ENCODE data around the gene ASXL3.

The ASXL3 gene

DNA sequence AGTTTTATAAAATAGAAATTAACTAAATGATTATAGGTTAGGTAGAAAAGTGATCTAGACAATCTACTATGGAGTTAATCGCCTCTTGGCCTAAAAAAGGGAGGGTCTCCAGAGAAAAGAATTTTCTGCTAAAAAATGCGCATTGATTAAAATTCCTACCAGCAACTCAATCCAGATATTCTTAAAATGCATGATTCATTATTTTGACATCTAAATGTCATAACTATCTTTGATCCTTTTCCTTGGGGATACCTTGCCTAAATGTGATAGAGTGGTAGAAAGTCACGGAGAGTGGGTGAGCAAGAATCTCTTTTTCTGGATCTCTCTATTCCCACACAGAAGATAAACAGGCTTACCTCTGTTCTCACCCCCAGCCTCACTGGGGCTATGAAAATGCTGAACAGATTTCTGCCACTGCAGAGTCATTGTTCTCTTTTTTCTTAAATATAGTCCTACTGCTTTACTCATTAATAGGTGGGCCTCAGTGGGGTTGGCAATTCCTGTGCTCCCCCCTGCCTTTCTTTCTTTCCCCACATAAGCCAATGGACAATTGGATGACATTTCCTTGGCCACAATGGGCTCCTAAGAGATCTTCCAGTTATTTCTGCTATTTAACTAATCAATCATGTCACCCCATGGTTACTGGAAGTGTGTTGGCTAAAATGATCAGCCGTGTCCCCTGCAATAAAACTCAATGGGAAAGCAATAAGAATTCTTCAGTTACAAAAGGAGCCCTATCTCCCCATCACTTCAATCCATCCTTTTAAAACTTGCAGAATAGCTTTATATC is 5.8 kb upstream of the ASXL3 start:
- no peak for DNase-seq (ENCODE audit: low read depth)
- TF ChIP-seq, protein P1, sequence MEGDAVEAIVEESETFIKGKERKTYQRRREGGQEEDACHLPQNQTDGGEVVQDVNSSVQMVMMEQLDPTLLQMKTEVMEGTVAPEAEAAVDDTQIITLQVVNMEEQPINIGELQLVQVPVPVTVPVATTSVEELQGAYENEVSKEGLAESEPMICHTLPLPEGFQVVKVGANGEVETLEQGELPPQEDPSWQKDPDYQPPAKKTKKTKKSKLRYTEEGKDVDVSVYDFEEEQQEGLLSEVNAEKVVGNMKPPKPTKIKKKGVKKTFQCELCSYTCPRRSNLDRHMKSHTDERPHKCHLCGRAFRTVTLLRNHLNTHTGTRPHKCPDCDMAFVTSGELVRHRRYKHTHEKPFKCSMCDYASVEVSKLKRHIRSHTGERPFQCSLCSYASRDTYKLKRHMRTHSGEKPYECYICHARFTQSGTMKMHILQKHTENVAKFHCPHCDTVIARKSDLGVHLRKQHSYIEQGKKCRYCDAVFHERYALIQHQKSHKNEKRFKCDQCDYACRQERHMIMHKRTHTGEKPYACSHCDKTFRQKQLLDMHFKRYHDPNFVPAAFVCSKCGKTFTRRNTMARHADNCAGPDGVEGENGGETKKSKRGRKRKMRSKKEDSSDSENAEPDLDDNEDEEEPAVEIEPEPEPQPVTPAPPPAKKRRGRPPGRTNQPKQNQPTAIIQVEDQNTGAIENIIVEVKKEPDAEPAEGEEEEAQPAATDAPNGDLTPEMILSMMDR (IDR thresholded peaks at IDR 0.05; ENCODE audit: insufficient read depth, low read depth, low read length, missing control alignments) = no peak
- H3K4me3 ChIP-seq (ENCODE audit: low read length) = no peak overlapping the region

DNA sequence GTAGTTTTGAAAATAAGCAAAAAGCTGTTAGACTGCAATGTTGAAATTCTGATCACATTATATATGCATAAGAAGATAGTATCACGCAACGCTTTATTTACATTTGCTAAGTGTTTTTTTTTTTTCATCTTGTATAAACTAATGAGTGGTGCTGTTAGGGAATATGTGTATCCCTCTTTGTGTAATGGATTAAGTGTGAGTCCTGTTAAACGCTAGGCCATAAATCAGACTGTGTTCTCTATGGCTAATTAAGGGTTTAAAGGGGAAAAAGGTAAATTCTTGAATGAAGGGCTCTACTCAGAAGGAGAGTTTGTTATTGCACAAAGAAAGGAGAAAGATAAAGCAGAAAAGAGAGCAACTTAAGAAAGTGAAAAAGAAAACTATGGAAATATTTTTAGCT is 4.8 kb upstream of the ASXL3 start:
- TF ChIP-seq, protein P1 (IDR thresholded peaks at IDR 0.05; ENCODE audit: insufficient read depth, low read depth, low read length, missing control alignments) = no peak
- no peak for DNase-seq (ENCODE audit: low read depth)

DNA sequence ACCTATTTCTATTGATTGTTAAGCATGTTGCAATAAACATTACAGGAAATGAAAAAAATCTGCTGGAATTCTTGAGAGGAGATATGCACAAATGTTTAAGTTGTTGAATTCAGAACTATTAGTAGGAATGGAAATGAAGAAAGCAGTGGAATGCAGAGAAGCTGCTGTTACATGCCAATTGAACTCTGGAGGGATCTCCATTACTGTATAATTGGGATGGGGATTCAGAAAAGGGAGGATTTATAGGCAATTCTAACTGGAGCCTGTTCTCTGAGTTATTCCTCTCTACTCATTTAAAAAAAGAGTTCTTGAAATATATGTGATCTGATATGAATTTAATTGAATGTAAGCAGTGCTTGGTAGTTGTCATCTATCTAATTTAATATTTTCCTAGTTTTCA is 2.6 kb upstream of the ASXL3 start:
- no peak overlapping the region for H3K4me3 ChIP-seq (ENCODE audit: low read length)
- TF ChIP-seq, protein P1 (IDR thresholded peaks at IDR 0.05; ENCODE audit: insufficient read depth, low read depth, low read length, missing control alignments) = no peak

More for the DNA sequence above, 4.8 kb upstream of the ASXL3 start:
- H3K4me3 ChIP-seq (ENCODE audit: low read length) = no peak overlapping the region

DNA sequence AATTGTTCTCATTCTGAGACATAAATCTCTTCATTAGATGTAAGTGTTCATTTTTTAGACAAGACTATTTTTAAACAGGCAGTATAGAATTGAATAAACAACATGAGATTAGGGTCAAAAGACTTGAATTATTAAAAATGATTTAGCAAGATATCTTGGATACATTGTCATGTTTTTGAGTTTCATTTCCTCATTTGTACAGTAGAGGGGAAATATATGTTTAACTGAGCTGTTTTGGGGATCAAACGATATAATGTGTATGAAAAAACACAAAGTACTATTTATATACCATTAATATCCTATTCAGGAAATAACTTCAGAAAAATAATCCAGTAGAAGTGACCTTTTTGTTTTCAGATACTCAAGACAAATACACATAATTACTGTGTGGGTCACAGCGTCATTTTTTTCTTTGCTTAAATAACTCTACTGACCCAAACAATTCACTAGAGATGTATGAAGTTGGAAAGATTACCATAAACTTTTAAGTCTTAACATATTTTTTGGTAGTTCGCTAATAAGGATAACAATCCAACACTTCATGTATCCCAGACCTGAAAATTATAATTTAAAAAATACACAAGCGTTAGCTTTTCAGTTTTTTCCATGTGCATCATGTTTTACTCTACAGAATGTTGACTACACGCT is 896 bp upstream of the ASXL3 start:
- H3K4me3 ChIP-seq (ENCODE audit: low read length) = peak overlapping the region; percentile 55
- no peak for DNase-seq (ENCODE audit: low read depth)
- TF ChIP-seq, protein P1 (IDR thresholded peaks at IDR 0.05; ENCODE audit: insufficient read depth, low read depth, low read length, missing control alignments) = no peak

More for the DNA sequence above, 2.6 kb upstream of the ASXL3 start:
- DNase-seq (ENCODE audit: low read depth) = no peak

DNA sequence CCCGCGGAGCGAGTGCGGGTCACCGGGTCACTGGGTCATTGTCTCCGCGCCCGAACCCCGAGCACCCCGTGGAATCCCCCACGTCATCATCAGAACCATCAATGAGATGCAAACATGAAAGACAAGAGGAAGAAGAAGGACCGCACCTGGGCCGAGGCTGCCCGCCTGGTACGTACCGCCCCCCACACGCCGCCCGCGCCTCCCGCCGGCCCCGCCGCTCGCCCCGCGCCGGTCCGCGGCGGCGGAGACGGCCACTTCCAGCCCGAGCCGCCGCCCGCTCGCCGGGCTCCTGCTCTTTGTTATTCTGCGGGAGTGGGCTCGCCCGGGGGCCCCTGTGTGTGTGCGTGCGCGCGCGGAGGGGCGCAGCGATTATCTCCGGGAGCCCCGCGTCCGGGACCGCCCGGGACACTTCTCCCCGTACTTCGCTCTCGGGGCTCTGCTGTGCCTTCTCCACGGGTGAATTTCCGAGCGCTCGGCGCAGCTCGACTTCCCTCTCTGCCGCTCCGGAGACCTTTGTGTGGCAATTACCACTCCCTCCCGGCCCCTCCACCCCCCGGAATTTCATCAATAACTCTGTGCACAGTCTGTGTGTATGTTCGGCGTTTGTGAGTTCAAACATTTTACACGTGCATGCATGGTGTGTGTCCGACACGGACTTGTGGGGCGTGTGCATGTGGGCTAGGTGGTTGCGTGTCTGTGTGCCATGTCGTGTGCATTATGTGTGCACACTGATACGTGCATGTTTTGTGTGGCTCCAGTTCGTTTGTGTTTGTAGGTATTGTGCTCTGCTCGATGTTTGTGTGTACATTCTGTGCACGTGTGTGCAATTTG is 714 bp downstream of the ASXL3 start:
- peak overlapping the region; percentile 45 for H3K4me3 ChIP-seq (ENCODE audit: low read length)
- TF ChIP-seq, protein P1 (IDR thresholded peaks at IDR 0.05; ENCODE audit: insufficient read depth, low read depth, low read length, missing control alignments) = no peak
- DNase-seq (ENCODE audit: low read depth) = no peak

DNA sequence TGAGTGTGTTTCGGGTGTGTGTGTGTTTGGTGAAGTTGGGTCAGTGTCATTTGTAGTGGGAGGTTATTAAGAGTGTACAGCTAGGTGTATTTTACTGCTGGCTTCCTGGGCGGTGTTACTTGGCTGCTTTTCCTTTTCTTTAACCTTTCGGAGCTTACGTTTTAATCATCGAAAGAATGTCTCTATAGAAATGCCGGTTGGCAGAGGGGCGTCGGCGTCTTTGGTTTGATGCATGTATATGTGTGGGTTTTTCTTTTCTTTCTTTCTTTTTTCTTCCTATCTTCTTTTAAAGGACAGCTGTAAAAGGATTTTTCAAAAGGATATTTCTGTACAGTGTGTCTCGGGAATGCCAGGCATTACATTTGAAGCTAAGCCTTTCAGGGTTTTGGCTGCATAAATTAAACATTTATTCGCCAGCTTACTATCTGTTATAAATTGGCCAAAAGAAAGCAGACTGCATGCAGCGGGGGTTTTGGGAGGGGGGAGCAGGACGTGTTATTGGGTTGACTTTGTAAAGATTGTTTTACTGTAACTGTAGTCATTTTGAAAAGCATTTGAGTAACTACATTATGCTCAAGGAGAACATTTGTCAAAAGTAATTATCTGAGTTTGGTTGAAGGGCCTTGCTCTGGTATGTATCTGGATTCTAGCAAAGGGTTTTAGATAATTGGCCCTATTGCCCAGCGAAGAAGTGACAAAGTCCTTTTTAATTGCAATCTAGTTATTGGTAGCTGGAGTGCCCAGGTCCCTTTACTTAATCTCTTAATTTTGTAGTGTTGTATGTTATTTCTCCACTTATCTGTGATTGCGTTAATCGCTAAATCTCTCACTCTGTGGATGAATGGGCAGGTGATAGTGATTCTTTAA is 1.6 kb downstream of the ASXL3 start:
- TF ChIP-seq, protein P1 (IDR thresholded peaks at IDR 0.05; ENCODE audit: insufficient read depth, low read depth, low read length, missing control alignments) = no peak
- peak overlapping the region; percentile 45 for H3K4me3 ChIP-seq (ENCODE audit: low read length)
- no peak for DNase-seq (ENCODE audit: low read depth)

Measured in epithelial cell of esophagus (primary cell).